Body of pancreas (tissue), 4 donors: ENCODE measurements around the gene IGIP. TPM values are rescaled to one million over a fixed set of nuclear protein-coding genes. Genes with fewer than 3 reads are reported as not detected.

Source experiments
- ATAC-seq: fragments of 150-250 bp; one replicate; pipeline ENCODE4 v1.9.1; 2016
- DNase-seq, 4 donors: peaks; one replicate each; pipeline ENCODE4 v3.0.0-alpha.2; 2019
- H3K27ac ChIP-seq, 4 donors: fragments of 200-600 bp; sonication (generic); 1 replicate in 3 of 4; 2 replicates in 1 of 4; pipeline versions ENCODE4 v1.5.1 to v1.6.1; 2016 to 2019; ENCODE audit warnings: mild to moderate bottlenecking in 1 of 4, mixed read lengths in 1 of 4, moderate library complexity in 1 of 4
- H3K27me3 ChIP-seq, 2 donors: fragments of 200-600 bp; sonication (generic); one replicate each; pipeline ENCODE4 v1.6.0; 2016; ENCODE audit warnings: mild to moderate bottlenecking in 1 of 2
- H3K36me3 ChIP-seq, 2 donors: fragments of 200-600 bp; sonication (generic); replicated peaks in 1 of 2; 2 replicates each; pipeline ENCODE4 v1.5.1; 2016; ENCODE audit warnings: low read depth in 2 of 2; ENCODE audit not compliant: insufficient read depth in 1 of 2
- H3K4me1 ChIP-seq: fragments of 200-600 bp; sonication (generic); one replicate; pipeline ENCODE4 v1.6.0; 2016
- H3K4me3 ChIP-seq, 2 donors: fragments of 200-600 bp; sonication (generic); 1 replicate in 1 of 2; 2 replicates in 1 of 2; pipeline ENCODE4 v1.5.1; 2016 to 2019
- H3K9me3 ChIP-seq, 3 donors: fragments of 200-600 bp; sonication (generic); 1 replicate in 2 of 3; 2 replicates in 1 of 3; pipeline ENCODE4 v1.5.1; 2016
- CTCF ChIP-seq, 7 experiments: fragments of 450-650 bp in 4 of 7; fragments of 200-600 bp in 3 of 7; sonication (generic) in 3 of 7; IDR thresholded peaks; one replicate each; pipeline ENCODE4 v1.5.1; 2016 to 2019; ENCODE audit warnings: antibody characterized with exemption in 7 of 7
- POLR2A ChIP-seq, 3 donors: fragments of 450-650 bp; IDR thresholded peaks; one replicate each; pipeline ENCODE4 v1.6.1; 2016; ENCODE audit warnings: antibody characterized with exemption in 3 of 3, mild to moderate bottlenecking in 2 of 3
- WGBS, 2 donors: methylation state at CpG; one replicate each; pipeline ENCODE4 v1.1.5; 2017; 5-methylcytosine and 5-hydroxymethylcytosine counted together
- intact Hi-C: fragments of 100-400 bp; cut with DNase I; formaldehyde crosslinking; loops from one replicate; pipeline ENCODE4 v1.15.1; 2023
- total RNA-seq, 2 donors: library from RNA; depleted of rRNA; stranded (reverse); fragments of >200 nt; gene quantifications; one replicate each; pipeline ENCODE4 v1.1.0, GENCODE V29; 2016

Gene IGIP
- total RNA-seq, 2 donors from 2014 or later: 6.3 to 16.6 TPM

DNA sequence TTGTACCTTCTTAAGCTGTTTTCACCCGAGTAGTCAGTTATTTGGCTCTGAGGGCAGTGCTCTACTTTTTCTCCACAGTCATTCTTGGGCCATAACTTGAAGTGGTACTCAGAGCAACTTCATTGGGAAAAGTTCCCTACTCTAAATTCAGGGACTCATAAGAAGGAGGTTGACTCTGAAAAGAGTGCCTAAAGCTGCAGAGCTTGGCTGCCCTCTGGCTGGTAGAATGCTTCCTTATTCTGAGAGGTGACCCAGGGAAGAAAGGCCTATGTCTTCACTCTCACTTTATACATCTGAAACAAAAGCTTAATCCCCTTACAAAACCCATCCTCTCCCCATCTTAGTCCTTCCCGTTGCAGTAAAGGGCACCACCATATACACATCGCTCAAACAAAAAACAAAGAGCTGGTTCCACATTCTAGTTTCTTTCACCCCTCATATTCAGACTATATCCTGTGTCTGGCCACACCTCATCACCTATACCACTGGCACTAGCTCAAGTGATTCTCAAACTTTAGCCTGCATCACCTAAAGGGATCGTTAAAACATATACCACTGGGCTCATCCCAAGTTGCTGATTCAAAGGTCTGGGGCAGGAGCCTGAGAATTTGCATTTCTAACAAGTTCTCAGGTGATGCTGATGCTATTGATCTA lies 7.9 kb downstream of the IGIP start:
- ATAC-seq (no peak), DNase-seq (no peak)
- H3K36me3 ChIP-seq: no peaks in the 10 kb centered on the region
- 87 to 89% methylated on average over 4 of the region's 4 CpGs for WGBS, 2 donors
- no peak overlapping the region for H3K27ac ChIP-seq
- no peak overlapping the region for H3K4me3 ChIP-seq
- TF ChIP-seq CTCF (IDR thresholded peaks at IDR 0.05) (no peak), POLR2A (IDR thresholded peaks at IDR 0.05) (no peak)
- intact Hi-C loops: no loop called here
- no peaks in the 10 kb centered on the region for H3K27me3 ChIP-seq
- H3K4me1 ChIP-seq: peaks cover 11% of the 10 kb centered on the region
- H3K9me3 ChIP-seq: no peaks in the 10 kb centered on the region

- H3K9me3 ChIP-seq: no peaks in the 10 kb centered on the region
- ATAC-seq (no peak), DNase-seq (no peak)
- TF ChIP-seq CTCF (IDR thresholded peaks at IDR 0.05): no peak
- no peak for TF ChIP-seq POLR2A (IDR thresholded peaks at IDR 0.05)
- WGBS, 2 donors: 78 to 96% methylated on average over 2 of the region's 2 CpGs
- H3K4me3 ChIP-seq: no peak overlapping the region
- intact Hi-C loops: no loop called here
- peaks cover 11% of the 10 kb centered on the region for H3K4me1 ChIP-seq
- no peaks in the 10 kb centered on the region for H3K27me3 ChIP-seq
- H3K36me3 ChIP-seq: no peaks in the 10 kb centered on the region
- H3K27ac ChIP-seq: no peak overlapping the region
Observed at GRCh38 chr5:140134277-140134935, 8.7 kb downstream of the IGIP start.

DNA sequence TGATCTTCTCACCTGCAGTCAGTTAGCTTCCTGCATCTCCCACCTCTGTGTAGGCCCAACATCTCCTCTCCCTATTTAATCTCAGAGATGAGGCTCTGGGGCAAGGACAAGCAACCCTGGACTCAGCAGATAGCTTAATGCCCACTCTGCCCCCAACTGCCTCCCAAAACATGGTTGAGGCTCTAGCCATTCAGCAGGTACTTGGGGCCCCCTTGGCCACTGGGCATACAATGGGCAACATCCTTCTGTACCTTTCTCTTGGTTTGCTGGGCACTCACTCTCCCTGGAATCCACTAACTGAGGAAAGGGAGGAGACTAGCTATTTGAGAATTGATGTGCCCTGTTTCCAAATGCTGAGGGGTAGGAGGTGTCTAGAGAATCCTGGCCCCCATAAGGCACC lies 9.4 kb downstream of the IGIP start:
- DNase-seq: no peak
- H3K4me1 ChIP-seq: peaks cover 11% of the 10 kb centered on the region
- no peak for ATAC-seq
- intact Hi-C loops: no loop called here
- H3K27me3 ChIP-seq: no peaks in the 10 kb centered on the region
- H3K9me3 ChIP-seq: no peaks in the 10 kb centered on the region
- TF ChIP-seq POLR2A (IDR thresholded peaks at IDR 0.05) (no peak), CTCF (IDR thresholded peaks at IDR 0.05) (no peak)
- H3K36me3 ChIP-seq: no peaks in the 10 kb centered on the region
- no peak overlapping the region for H3K27ac ChIP-seq
- no peak overlapping the region for H3K4me3 ChIP-seq

- DNase-seq (no peak), ATAC-seq (no peak)
- H3K4me1 ChIP-seq: peaks cover 11% of the 10 kb centered on the region
- no peak overlapping the region for H3K27ac ChIP-seq
- H3K9me3 ChIP-seq: no peaks in the 10 kb centered on the region
- no peaks in the 10 kb centered on the region for H3K36me3 ChIP-seq
- intact Hi-C loops: no loop called here
- no peak for TF ChIP-seq CTCF (IDR thresholded peaks at IDR 0.05)
- TF ChIP-seq POLR2A (IDR thresholded peaks at IDR 0.05): no peak
- WGBS, 2 donors: 100% methylated on average over 1 of the region's 1 CpG
- no peaks in the 10 kb centered on the region for H3K27me3 ChIP-seq
- H3K4me3 ChIP-seq: no peak overlapping the region
Observed at GRCh38 chr5:140136624-140137023, 10.9 kb downstream of the IGIP start.

GRCh38 chr5:140140435-140140834 lies 14.7 kb downstream of the IGIP start:
- Histone ChIP-seq H3K9me3 (no peaks in the 10 kb centered on the region), H3K4me3 (no peak overlapping the region), H3K27me3 (no peaks in the 10 kb centered on the region), H3K4me1 (peaks cover 5% of the 10 kb centered on the region), H3K36me3 (no peaks in the 10 kb centered on the region), H3K27ac (no peak overlapping the region)
- TF ChIP-seq CTCF (IDR thresholded peaks at IDR 0.05) (no peak), POLR2A (IDR thresholded peaks at IDR 0.05) (no peak)
- 81 to 84% methylated on average over 3 of the region's 3 CpGs for WGBS, 2 donors
- intact Hi-C loops: no loop called here
- ATAC-seq (no peak), DNase-seq (no peak)
